HepG2 (cell line): Measurements from ENCODE around the gene CLTCL1. TPM values are rescaled to one million over a fixed set of nuclear protein-coding genes. Genes with fewer than 3 reads are reported as not detected.

Experiments used
- AKNA ChIP-seq: sonication (generic); formaldehyde crosslinking; IDR thresholded peaks from 2 replicates; pipeline ENCODE4 v1.4.0; 2020; ENCODE audit warnings: missing genetic modification reagents, borderline replicate concordance
- KLF12 ChIP-seq: sonication (generic); formaldehyde crosslinking; IDR thresholded peaks from 2 replicates; pipeline ENCODE4 v1.4.0; 2020; ENCODE audit warnings: missing genetic modification reagents, borderline replicate concordance
- MAFF ChIP-seq: IDR thresholded peaks from 2 replicates; pipeline ENCODE4 v1.6.1; 2011; ENCODE audit warnings: low read depth, low read length, improper control_type of control experiment
- PHF5A ChIP-seq: IDR thresholded peaks from one replicate; pipeline ENCODE4 v1.6.1; 2018; ENCODE audit warnings: low read depth, missing genetic modification reagents; ENCODE audit not compliant: unreplicated experiment
- SP140L ChIP-seq: sonication (generic); formaldehyde crosslinking; IDR thresholded peaks from 2 replicates; pipeline ENCODE4 v1.4.0; 2020; ENCODE audit warnings: missing genetic modification reagents, borderline replicate concordance
- STAT5B ChIP-seq: sonication (generic); formaldehyde crosslinking; IDR thresholded peaks from 2 replicates; pipeline ENCODE4 v1.4.0; 2020; ENCODE audit warnings: missing genetic modification reagents
- TGIF2 ChIP-seq: IDR thresholded peaks from 2 replicates; pipeline ENCODE4 v1.6.1; 2016; ENCODE audit warnings: control low read depth, missing compliant biosample characterization
- THAP9 ChIP-seq: sonication (generic); formaldehyde crosslinking; IDR thresholded peaks from 2 replicates; pipeline ENCODE4; 2020; ENCODE audit warnings: missing genetic modification reagents, mild to moderate bottlenecking, borderline replicate concordance
- ZNF598 ChIP-seq: sonication (generic); formaldehyde crosslinking; IDR thresholded peaks from 2 replicates; pipeline ENCODE4 v1.5.1; 2020; ENCODE audit warnings: mild to moderate bottlenecking, missing genetic modification reagents, borderline replicate concordance
- ZNF687 ChIP-seq: sonication (generic); formaldehyde crosslinking; IDR thresholded peaks from 2 replicates; pipeline ENCODE4 v1.5.1; 2020; ENCODE audit warnings: mild to moderate bottlenecking, missing genetic modification reagents, moderate library complexity
- polyA plus RNA-seq, 8 experiments: library from polyadenylated mRNA; depleted of rRNA in 3 of 8; stranded (reverse) in 7 of 8; unstranded in 1 of 8; fragments of >200 nt; fragmentation: Illumina TruSeq in 4 of 8; extraction: Trizol in 4 of 8; gene quantifications; 2 replicates each; pipeline versions ENCODE4 v1.2.1 to v1.2.3, GENCODE V29; 2011 to 2016; ENCODE audit warnings: low read depth in 4 of 8, missing spikeins in 1 of 8, mixed read lengths in 1 of 8; ENCODE audit not compliant: insufficient read depth in 1 of 8
- total RNA-seq, 5 experiments: library from RNA; depleted of rRNA; stranded (reverse); fragments of >200 nt; fragmentation: Illumina TruSeq; extraction: Trizol; gene quantifications; 2 replicates each; pipeline ENCODE4 v1.2.3, GENCODE V29; 2016; ENCODE audit warnings: low read depth in 1 of 5

CLTCL1 gene
- total and polyA plus RNA-seq, 2 of the 13 experiments (the other 11 are each of a cell fraction or from before 2014, with no cell fraction given) = 8.1 to 10.9 TPM

GRCh38 chr22:19292458-19293230 is 1.1 kb upstream of the CLTCL1 start (continued):
- TF ChIP-seq THAP9 (CRISPR knock-in tag) = no peak; the same call in 1 of the 2 replicates
- no peak for TF ChIP-seq AKNA
- no peak for TF ChIP-seq KLF12 (CRISPR knock-in tag)
- TF ChIP-seq TGIF2 (CRISPR knock-in tag) = 0 out of 2 replicates have a peak, but pooled peaks have one; percentile 29
- TF ChIP-seq MAFF = no peak
- no peak for TF ChIP-seq SP140L (CRISPR knock-in tag)
- TF ChIP-seq ZNF598 = peak; percentile 89; the same call in 1 of the 2 replicates
- no peak for TF ChIP-seq PHF5A (CRISPR knock-in tag)
- TF ChIP-seq ZNF687 = peak; percentile 75
- TF ChIP-seq STAT5B = no peak
